ENCODE measurements around the gene SLC46A2. TPM values are rescaled to one million over a fixed set of nuclear protein-coding genes. Genes with fewer than 3 reads are reported as not detected.

Gene SLC46A2
- total RNA-seq, 2 donors from 2014 or later, result 0.80 TPM; not detected in 1

- Histone ChIP-seq H3K36me3 (no peaks in the 10 kb centered on the region), H3K27me3 (replicated peaks; ENCODE audit: insufficient read depth) (no peaks in the 10 kb centered on the region), H3K4me3 (no peak overlapping the region), H3K27ac (no peak overlapping the region), H3K4me1 (replicated peaks) (no peaks in the 10 kb centered on the region), H3K9me3 (no peaks in the 10 kb centered on the region)
- intact Hi-C loops (cut with DNase I), result no loop called here
- WGBS, result 89% methylated on average over 4 of the region's 4 CpGs
- TF ChIP-seq CTCF (IDR thresholded peaks at IDR 0.05), result no peak
- no peak for TF ChIP-seq POLR2A (IDR thresholded peaks at IDR 0.05)
- TF ChIP-seq POLR2AphosphoS5 (IDR thresholded peaks at IDR 0.05), result no peak
- DNase-seq (ENCODE audit: low spot score), result no peak
Observed at GRCh38 chr9:112842555-112842954, 48.1 kb downstream of the SLC46A2 start.

DNA sequence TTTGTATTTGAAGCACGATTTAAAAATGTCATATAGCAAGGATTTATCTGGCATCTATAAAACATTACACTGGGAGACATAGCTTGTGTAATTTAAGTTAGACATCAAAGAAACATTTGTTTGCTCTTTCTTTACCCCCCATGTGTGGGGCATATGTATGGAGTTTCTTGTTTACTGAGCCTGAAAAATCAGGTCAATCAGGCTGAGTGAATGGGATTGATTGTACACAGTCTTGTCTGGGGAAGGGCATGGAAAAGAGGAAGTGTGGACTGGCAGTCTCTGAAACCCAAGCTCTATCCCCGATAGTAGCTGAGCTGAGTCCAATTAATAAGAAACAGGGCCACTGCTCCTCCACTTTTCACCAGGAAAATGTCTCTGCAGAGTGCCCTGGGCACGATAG, 49.4 kb downstream of the SLC46A2 start:
- no peak for DNase-seq (ENCODE audit: low spot score)
- Histone ChIP-seq H3K36me3 (no peaks in the 10 kb centered on the region), H3K4me1 (replicated peaks) (no peaks in the 10 kb centered on the region), H3K27me3 (replicated peaks; ENCODE audit: insufficient read depth) (no peaks in the 10 kb centered on the region), H3K4me3 (no peak overlapping the region), H3K27ac (no peak overlapping the region), H3K9me3 (no peaks in the 10 kb centered on the region)
- TF ChIP-seq POLR2A (IDR thresholded peaks at IDR 0.05) (no peak), CTCF (IDR thresholded peaks at IDR 0.05) (no peak), POLR2AphosphoS5 (IDR thresholded peaks at IDR 0.05) (no peak)
- WGBS, result 41% methylated on average over 3 of the region's 3 CpGs
- intact Hi-C loops (cut with DNase I), result no loop called here

GRCh38 chr9:112839331-112839730, 51.3 kb downstream of the SLC46A2 start:
- Histone ChIP-seq H3K36me3 (no peaks in the 10 kb centered on the region), H3K27me3 (replicated peaks; ENCODE audit: insufficient read depth) (no peaks in the 10 kb centered on the region), H3K4me1 (replicated peaks) (no peaks in the 10 kb centered on the region), H3K4me3 (no peak overlapping the region), H3K27ac (no peak overlapping the region), H3K9me3 (no peaks in the 10 kb centered on the region)
- DNase-seq (ENCODE audit: low spot score), result no peak
- intact Hi-C loops (cut with DNase I), result no loop called here
- WGBS, result 90% methylated on average over 8 of the region's 8 CpGs
- TF ChIP-seq POLR2A (IDR thresholded peaks at IDR 0.05), result no peak
- no peak for TF ChIP-seq POLR2AphosphoS5 (IDR thresholded peaks at IDR 0.05)
- no peak for TF ChIP-seq CTCF (IDR thresholded peaks at IDR 0.05)

DNA sequence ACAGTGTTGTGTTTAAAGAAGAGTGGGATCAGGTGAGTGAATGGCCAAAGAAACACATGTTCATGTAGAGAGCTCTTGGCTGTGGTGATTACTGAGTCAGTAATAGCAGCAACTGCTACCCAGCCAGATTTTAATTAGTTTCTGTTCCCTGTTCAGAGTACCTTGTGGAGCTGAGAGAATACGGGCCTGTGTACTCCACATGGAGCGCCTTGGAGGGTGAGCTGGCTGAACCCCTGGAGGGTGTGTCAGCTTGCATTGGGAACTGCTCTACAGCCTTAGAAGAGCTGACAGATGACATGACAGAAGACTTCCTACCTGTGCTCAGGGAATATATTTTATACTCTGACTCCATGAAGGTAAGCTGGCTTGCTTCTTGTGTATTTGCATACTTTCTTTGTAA, 52.3 kb downstream of the SLC46A2 start:
- TF ChIP-seq POLR2AphosphoS5 (IDR thresholded peaks at IDR 0.05) (no peak), POLR2A (IDR thresholded peaks at IDR 0.05) (no peak), CTCF (IDR thresholded peaks at IDR 0.05) (no peak)
- no peak for DNase-seq (ENCODE audit: low spot score)
- no peaks in the 10 kb centered on the region for H3K4me1 ChIP-seq (replicated peaks)
- no peaks in the 10 kb centered on the region for H3K36me3 ChIP-seq
- H3K27ac ChIP-seq, result no peak overlapping the region
- 98% methylated on average over 2 of the region's 2 CpGs for WGBS
- intact Hi-C loops (cut with DNase I), result no loop called here
- H3K9me3 ChIP-seq, result no peaks in the 10 kb centered on the region
- H3K4me3 ChIP-seq, result no peak overlapping the region
- H3K27me3 ChIP-seq (replicated peaks; ENCODE audit: insufficient read depth), result no peaks in the 10 kb centered on the region

GRCh38 chr9:112836394-112836793, 54.3 kb downstream of the SLC46A2 start:
- intact Hi-C loops (cut with DNase I), result no loop called here
- DNase-seq (ENCODE audit: low spot score), result no peak
- no peaks in the 10 kb centered on the region for H3K36me3 ChIP-seq
- TF ChIP-seq CTCF (IDR thresholded peaks at IDR 0.05), result no peak
- no peak for TF ChIP-seq POLR2AphosphoS5 (IDR thresholded peaks at IDR 0.05)
- no peak for TF ChIP-seq POLR2A (IDR thresholded peaks at IDR 0.05)
- H3K4me3 ChIP-seq, result no peak overlapping the region
- H3K4me1 ChIP-seq (replicated peaks), result no peaks in the 10 kb centered on the region
- no peaks in the 10 kb centered on the region for H3K9me3 ChIP-seq
- WGBS, result 51% methylated on average over 3 of the region's 3 CpGs
- H3K27me3 ChIP-seq (replicated peaks; ENCODE audit: insufficient read depth), result no peaks in the 10 kb centered on the region
- H3K27ac ChIP-seq, result no peak overlapping the region
